GM12878 (cell line): ENCODE data around the gene EEF2K. TPM values are rescaled to one million over a fixed set of nuclear protein-coding genes. Genes with fewer than 3 reads are reported as not detected.

Source experiments
- ATF2 ChIP-seq: IDR thresholded peaks from 2 replicates; pipeline ENCODE4 v1.6.1; 2012; ENCODE audit warnings: low read length, inconsistent platforms
- BCL3 ChIP-seq: IDR thresholded peaks from 2 replicates; pipeline ENCODE4 v1.6.1; 2011; ENCODE audit warnings: borderline replicate concordance, low read depth, mild to moderate bottlenecking, moderate library complexity, low read length; ENCODE audit not compliant: insufficient read depth, poor library complexity, severe bottlenecking
- BRCA1 ChIP-seq: IDR thresholded peaks from 2 replicates; pipeline ENCODE4 v1.6.1; 2011; ENCODE audit warnings: low read depth, low read length, improper control_type of control experiment
- CBX3 ChIP-seq: fragments of 200-600 bp; sonication (generic); IDR thresholded peaks from 2 replicates; pipeline ENCODE4 v1.6.1; 2016; ENCODE audit warnings: low read depth, borderline replicate concordance
- CBX5 ChIP-seq: sonication (generic); IDR thresholded peaks from 2 replicates; pipeline ENCODE4 v1.6.1; 2016; ENCODE audit warnings: low read depth, moderate library complexity, mild to moderate bottlenecking, inconsistent platforms
- E2F8 ChIP-seq: fragments of 450-650 bp; IDR thresholded peaks from 2 replicates; pipeline ENCODE4 v1.6.1; 2018; ENCODE audit warnings: mild to moderate bottlenecking, low read depth, moderate library complexity; ENCODE audit not compliant: partially characterized antibody
- ESRRA ChIP-seq: IDR thresholded peaks from 2 replicates; pipeline ENCODE4 v1.6.1; 2012; ENCODE audit warnings: mild to moderate bottlenecking, low read length, improper control_type of control experiment
- FOXK2 ChIP-seq: fragments of 450-650 bp; IDR thresholded peaks from 2 replicates; pipeline ENCODE4 v1.6.1; 2017; ENCODE audit warnings: mild to moderate bottlenecking, moderate library complexity
- IKZF1 ChIP-seq: fragments of 450-650 bp; conservative IDR thresholded peaks from 2 replicates; pipeline ENCODE4 v1.6.1; 2017; ENCODE audit warnings: antibody characterized with exemption, mild to moderate bottlenecking
- IKZF2 ChIP-seq, 2 experiments: fragments of 450-650 bp; IDR thresholded peaks; 2 replicates each; pipeline ENCODE4 v1.6.1; 2017; ENCODE audit warnings: mild to moderate bottlenecking in 2 of 2, moderate library complexity in 2 of 2
- KLF5 ChIP-seq: fragments of 450-650 bp; IDR thresholded peaks from 2 replicates; pipeline ENCODE4 v1.6.1; 2014; ENCODE audit warnings: mild to moderate bottlenecking; ENCODE audit not compliant: partially characterized antibody
- MAX ChIP-seq: IDR thresholded peaks from 2 replicates; pipeline ENCODE4 v1.6.1; 2012; ENCODE audit warnings: low read depth, low read length, improper control_type of control experiment
- NFXL1 ChIP-seq: fragments of 450-650 bp; IDR thresholded peaks from 2 replicates; pipeline ENCODE4 v1.6.1; 2017; ENCODE audit warnings: antibody characterized with exemption, mild to moderate bottlenecking, borderline replicate concordance
- NFYB ChIP-seq: IDR thresholded peaks from 2 replicates; pipeline ENCODE4 v1.6.1; 2011; ENCODE audit warnings: low read depth, mild to moderate bottlenecking, low read length, improper control_type of control experiment, moderate library complexity; ENCODE audit not compliant: insufficient read depth
- NRF1 ChIP-seq: conservative IDR thresholded peaks from 2 replicates; pipeline ENCODE4 v1.6.1; 2011; ENCODE audit warnings: mild to moderate bottlenecking, low read depth, low read length, improper control_type of control experiment
- PAX8 ChIP-seq: fragments of 450-650 bp; IDR thresholded peaks from 2 replicates; pipeline ENCODE4 v1.6.1; 2017; ENCODE audit warnings: mild to moderate bottlenecking, moderate library complexity
- TCF3 ChIP-seq: IDR thresholded peaks from 2 replicates; pipeline ENCODE4 v1.6.1; 2012; ENCODE audit warnings: low read depth, mild to moderate bottlenecking, low read length, borderline replicate concordance; ENCODE audit not compliant: insufficient read depth
- USF2 ChIP-seq: IDR thresholded peaks from 2 replicates; pipeline ENCODE4 v1.6.1; 2011; ENCODE audit warnings: low read depth, low read length, improper control_type of control experiment, borderline replicate concordance
- WRNIP1 ChIP-seq: IDR thresholded peaks from 2 replicates; pipeline ENCODE4 v1.6.1; 2011; ENCODE audit warnings: low read depth, low read length, improper control_type of control experiment, borderline replicate concordance
- YY1 ChIP-seq: IDR thresholded peaks from 2 replicates; pipeline ENCODE4 v1.6.1; 2011; ENCODE audit warnings: low read depth, mild to moderate bottlenecking, low read length
- ZNF24 ChIP-seq: fragments of 450-650 bp; IDR thresholded peaks from 2 replicates; pipeline ENCODE4 v1.6.1; 2017; ENCODE audit warnings: antibody characterized with exemption, mild to moderate bottlenecking
- polyA plus RNA-seq, 11 experiments: library from polyadenylated mRNA; depleted of rRNA in 4 of 11; unstranded in 6 of 11; stranded (reverse) in 5 of 11; fragments of >200 nt; fragmentation: Nextera tagmentation in 4 of 11; fragmentation: Illumina TruSeq in 1 of 11; extraction: Ambion mirVana in 4 of 11; extraction: Trizol in 1 of 11; gene quantifications; 1 replicate in 1 of 11; 2 replicates in 10 of 11; pipeline versions ENCODE4 v1.2.1 to v1.2.3, GENCODE V29; 2011 to 2016; ENCODE audit warnings: inconsistent platforms in 2 of 11, missing spikeins in 2 of 11, low read depth in 1 of 11
- total RNA-seq, 4 experiments: library from RNA; depleted of rRNA in 3 of 4; stranded (reverse); fragments of >200 nt in 3 of 4; fragmentation: Illumina TruSeq in 1 of 4; extraction: Trizol in 1 of 4; gene quantifications; 2 replicates each; pipeline versions ENCODE4 v1.2.1 to v1.2.3, GENCODE V29; 2013 to 2021

EEF2K gene
- total and polyA plus RNA-seq, 10 of the 15 experiments (the other 5 are each of a cell fraction or from before 2014, with no cell fraction given): 2.0 to 29.6 (median 12.2) TPM

- TF ChIP-seq NFYB (no peak), IKZF1 (peak; percentile 62), YY1 (peak; percentile 73), ZNF24 (peak; percentile 100), ATF2 (no peak), TCF3 (no peak), MAX (0 out of 2 replicates have a peak, but pooled peaks have one; percentile 57), CBX5 (no peak), E2F8 (no peak), CBX3 (no peak), FOXK2 (0 out of 2 replicates have a peak, but pooled peaks have one; percentile 42), USF2 (no peak), IKZF2 (IDR thresholded peaks at IDR 0.05) (peak; percentile 38 to 69), KLF5 (no peak), WRNIP1 (0 out of 2 replicates have a peak, but pooled peaks have one; percentile 70), BRCA1 (no peak), BCL3 (no peak), PAX8 (no peak), NFXL1 (no peak), ESRRA (no peak), NRF1 (0 out of 2 replicates have a peak, but pooled peaks have one; percentile 28)
Observed at GRCh38 chr16:22195695-22196558, 10.2 kb upstream of the EEF2K start (continued).
